Islet of Langerhans (tissue), 1 donor: ENCODE results near the gene SPACA1.
"Not testable (repeated sequence)": the region's sequence is repeated elsewhere in the genome, so short reads cannot be mapped to it uniquely, and the experiment has no call there.

Experiments used
- FAIRE-seq: peaks from one replicate; lab custom pipeline; 2011; peaks lifted over from hg19 to GRCh38; lab: Jason Lieb, UNC

SPACA1 gene

GRCh38 chr6:88047510-88048150 is at the start of gene SPACA1:
Gene SPACA1, plus strand, starts transcription at chr6:88047841. Its CDS starts 65 bp downstream, at chr6:88047906.
- no peak for FAIRE-seq

GRCh38 chr6:88000713-88001112 is 46.9 kb upstream of the SPACA1 start:
- FAIRE-seq, result no peak

GRCh38 chr6:88001279-88001678 is 46.4 kb upstream of the SPACA1 start:
- FAIRE-seq, result not testable (repeated sequence)

GRCh38 chr6:88004707-88005106 is 42.9 kb upstream of the SPACA1 start:
- no peak for FAIRE-seq

DNA sequence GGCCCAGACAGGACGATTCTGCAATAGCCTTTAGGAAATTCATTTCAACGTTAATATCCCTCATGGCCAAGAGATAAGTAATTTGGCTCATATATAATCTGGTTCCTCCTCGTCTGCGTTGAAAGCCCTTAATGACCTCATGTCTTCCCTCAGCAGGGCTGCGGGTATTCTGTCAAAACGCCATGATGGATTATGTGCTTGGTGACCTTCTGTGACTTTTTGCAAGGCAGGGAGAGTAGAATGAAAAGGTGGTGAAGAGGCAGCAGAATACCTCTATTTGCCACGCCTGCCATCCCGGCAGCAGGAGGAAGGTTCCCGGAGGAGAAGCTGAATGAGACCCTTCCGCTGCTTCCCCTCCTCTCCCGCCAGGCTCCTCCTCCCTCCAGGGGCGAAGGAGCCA is 41.1 kb upstream of the SPACA1 start:
- FAIRE-seq, result no peak

DNA sequence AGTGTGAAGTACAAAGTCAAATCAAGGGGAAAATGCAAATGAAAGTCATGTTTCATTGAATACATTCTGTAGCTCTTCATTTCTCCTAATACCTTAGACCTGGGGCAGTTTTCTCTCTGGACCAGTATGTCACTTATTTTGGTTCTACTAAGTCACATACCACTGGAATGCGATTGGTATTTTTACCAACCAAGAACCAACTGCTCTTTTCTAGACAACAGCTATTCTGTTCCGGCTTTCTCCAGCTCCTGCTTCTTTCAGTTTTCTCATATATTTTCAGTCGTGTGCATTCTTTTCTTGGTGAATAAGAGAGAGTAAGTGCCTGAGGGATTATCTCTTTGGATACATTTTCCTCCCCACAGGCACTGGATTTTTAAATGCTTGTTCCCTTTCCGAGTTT is 39.2 kb upstream of the SPACA1 start:
- FAIRE-seq, result no peak

- peak; percentile 88 for FAIRE-seq
These were observed 38.8 kb upstream of the SPACA1 start for GRCh38 chr6:88008831-88009231.

DNA sequence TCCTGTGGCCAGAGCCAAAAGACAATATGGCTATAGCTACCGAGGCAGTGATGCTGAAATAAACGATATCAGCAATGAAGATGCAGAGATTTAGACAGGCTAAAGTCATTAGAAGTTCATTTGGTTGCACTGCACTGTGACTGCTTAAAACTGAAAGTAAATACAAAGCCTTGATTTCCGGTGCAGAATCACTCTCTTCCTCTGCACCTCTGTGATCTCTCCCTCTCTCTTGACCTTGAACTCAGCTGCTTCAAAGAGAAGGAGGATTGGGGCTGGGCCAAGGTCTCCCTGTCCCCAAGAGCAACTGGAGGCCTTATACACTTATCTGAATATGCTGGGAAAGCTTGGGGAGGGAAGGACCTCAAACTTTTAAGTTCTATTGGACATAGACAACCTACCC is 34.6 kb upstream of the SPACA1 start:
- FAIRE-seq, result no peak

GRCh38 chr6:88013554-88013953 is 34.1 kb upstream of the SPACA1 start:
- no peak for FAIRE-seq

GRCh38 chr6:88020439-88020838 is 27.2 kb upstream of the SPACA1 start:
- no peak for FAIRE-seq

DNA sequence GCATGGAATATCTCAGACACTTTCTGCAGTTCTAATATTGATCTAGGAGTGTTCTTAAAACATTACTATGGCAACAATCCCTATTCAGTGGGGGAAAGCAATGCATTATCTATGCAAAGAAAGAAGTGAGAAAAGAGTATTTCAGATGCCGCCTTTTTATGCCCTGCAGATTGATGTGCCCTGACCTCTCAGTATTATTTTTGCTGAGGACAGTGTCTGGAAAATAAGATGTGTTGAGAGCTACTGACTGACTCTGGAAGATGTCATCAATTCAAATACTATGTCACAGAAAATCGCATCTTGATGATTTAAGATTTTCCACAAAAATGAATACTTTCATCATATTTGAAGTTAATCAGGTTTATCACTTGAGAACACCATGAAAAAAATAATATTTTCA is 22.9 kb upstream of the SPACA1 start:
- FAIRE-seq, result no peak

DNA sequence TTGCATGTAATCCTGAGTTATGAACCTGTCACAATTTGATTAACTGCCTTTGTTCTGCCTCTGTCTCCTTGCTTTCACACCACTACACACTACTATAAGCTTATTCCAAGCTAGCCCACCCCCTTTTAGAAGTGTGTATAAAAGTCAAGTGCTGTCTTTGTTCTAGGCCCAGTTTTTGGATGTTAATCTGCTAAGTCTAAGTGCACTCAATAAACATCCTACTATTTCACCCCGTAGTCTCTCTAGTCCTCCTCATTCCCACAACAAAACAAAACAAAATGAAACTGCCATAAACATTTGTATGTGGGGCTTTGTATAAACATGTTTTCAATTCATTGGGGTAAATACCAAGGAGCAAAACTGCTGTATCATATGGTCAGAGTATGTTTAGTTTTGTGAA is 16.1 kb upstream of the SPACA1 start:
- no peak for FAIRE-seq

DNA sequence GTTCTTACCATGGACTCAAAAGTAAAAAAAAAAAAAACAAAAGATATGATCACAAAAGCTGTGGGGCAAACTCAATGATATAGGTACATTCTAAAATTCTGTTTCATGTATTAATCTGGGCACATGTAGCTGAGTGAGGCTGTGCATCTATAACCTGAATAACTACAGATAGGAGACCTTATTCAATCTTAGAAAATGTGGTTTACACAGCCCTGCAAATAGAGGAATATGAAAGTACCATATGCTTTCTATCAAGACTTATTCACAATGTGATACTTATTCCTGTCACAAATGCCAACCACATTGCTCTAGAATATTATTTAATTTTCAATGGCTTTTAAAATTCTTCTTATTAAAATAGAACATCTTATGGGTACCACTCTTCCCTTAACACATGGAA is 3.1 kb upstream of the SPACA1 start:
- FAIRE-seq, result no peak

DNA sequence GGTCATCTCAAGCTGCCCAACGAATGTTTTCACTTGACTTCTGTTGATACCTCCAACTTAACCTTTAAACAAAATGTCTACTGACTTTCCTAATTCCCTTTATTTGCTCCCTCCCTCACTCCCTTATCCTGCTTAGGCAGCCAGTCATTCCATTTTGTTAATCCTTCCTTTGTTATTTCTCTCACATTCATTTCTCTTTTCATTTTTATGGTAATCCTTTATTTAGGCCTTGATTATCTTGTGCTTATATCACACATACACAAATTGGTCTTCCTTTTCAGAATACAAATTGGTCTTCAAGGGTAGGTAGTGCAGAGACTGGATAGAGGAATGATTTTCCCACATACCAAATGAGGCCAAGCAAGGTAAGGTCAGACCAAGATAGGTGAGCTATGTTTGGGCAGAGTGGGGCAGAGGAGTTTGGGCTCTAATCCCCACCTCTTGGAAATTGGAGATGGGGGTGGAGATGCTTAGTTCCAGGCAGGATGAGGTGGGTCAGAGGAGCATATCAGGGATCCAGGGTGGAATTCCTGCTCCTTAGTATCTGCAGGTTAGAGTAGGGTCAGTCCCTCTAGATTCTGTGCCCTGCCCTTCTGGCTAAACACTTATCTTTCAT is 2.0 kb upstream of the SPACA1 start:
- FAIRE-seq, result no peak

GRCh38 chr6:88048578-88048977 is 937 bp downstream of the SPACA1 start:
- FAIRE-seq, result no peak

GRCh38 chr6:88050140-88050818 is 2.6 kb downstream of the SPACA1 start:
- no peak for FAIRE-seq

GRCh38 chr6:88059191-88059590 is 11.6 kb downstream of the SPACA1 start:
- no peak for FAIRE-seq

DNA sequence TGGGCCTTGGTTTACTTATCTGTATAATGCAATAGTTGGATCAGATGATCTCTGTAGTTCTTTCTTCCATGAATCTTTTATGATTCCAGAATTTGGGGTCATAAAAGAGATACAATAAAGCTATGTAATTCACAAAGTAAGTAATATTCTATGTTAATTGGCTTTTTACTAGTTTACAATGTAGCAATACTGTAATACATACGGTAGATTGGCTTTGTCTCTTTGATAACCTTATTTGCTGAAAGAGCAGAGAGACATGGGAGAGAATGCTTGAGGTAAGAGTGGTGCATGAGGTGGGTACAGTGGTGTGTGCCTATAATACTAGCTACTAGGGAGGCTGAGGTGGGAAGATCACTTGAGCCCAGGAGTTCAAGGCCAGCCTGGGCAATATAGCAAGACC is 14.7 kb downstream of the SPACA1 start:
- FAIRE-seq, result no peak

GRCh38 chr6:88072462-88072861 is 24.8 kb downstream of the SPACA1 start:
- FAIRE-seq, result no peak

GRCh38 chr6:88074791-88075190 is 27.1 kb downstream of the SPACA1 start:
- FAIRE-seq, result no peak

GRCh38 chr6:88077305-88077704 is 29.7 kb downstream of the SPACA1 start:
- no peak for FAIRE-seq

GRCh38 chr6:88086792-88087191 is 39.2 kb downstream of the SPACA1 start:
- no peak for FAIRE-seq

GRCh38 chr6:88089708-88090107 is 42.1 kb downstream of the SPACA1 start:
- FAIRE-seq, result no peak
